NCI-H526 (cell line): ENCODE results near the gene WNT2.
A peak's percentile ranks its signal among the peaks of the same experiment; 100 is the strongest.
"Not testable (repeated sequence)": the region's sequence is repeated elsewhere in the genome, so short reads cannot be mapped to it uniquely, and the experiment has no call there.

Source experiments
- DNase-seq, 2 experiments: peaks; one replicate each; lab custom pipeline; 2025; lab: John Stamatoyannopoulos, UW

The WNT2 gene

GRCh38 chr7:117308891-117309290 lies 14.0 kb downstream of the WNT2 start:
- no peak for DNase-seq

- no peak for DNase-seq
Measured at GRCh38 chr7:117302396-117302795, 20.5 kb downstream of the WNT2 start.

- not testable (repeated sequence) for DNase-seq
Measured at GRCh38 chr7:117300506-117300905, 22.4 kb downstream of the WNT2 start.

GRCh38 chr7:117297606-117298005 lies 25.3 kb downstream of the WNT2 start:
- no peak for DNase-seq

GRCh38 chr7:117296066-117296465 lies 26.8 kb downstream of the WNT2 start:
- DNase-seq = no peak

GRCh38 chr7:117285826-117286225 lies 37.0 kb downstream of the WNT2 start:
- no peak for DNase-seq

- no peak for DNase-seq
Measured at GRCh38 chr7:117284692-117285091, 38.2 kb downstream of the WNT2 start.

- DNase-seq = no peak
Measured at GRCh38 chr7:117283779-117284178, 39.1 kb downstream of the WNT2 start.

GRCh38 chr7:117283371-117283770 lies 39.5 kb downstream of the WNT2 start:
- no peak for DNase-seq

GRCh38 chr7:117282239-117282812 lies 40.5 kb downstream of the WNT2 start:
- no peak for DNase-seq

- no peak for DNase-seq
Measured at GRCh38 chr7:117281562-117281961, 41.3 kb downstream of the WNT2 start.

- no peak for DNase-seq
Measured at GRCh38 chr7:117279931-117280557, 42.8 kb downstream of the WNT2 start.

GRCh38 chr7:117279203-117279602 lies 43.7 kb downstream of the WNT2 start:
- DNase-seq = no peak

- DNase-seq = no peak
Measured at GRCh38 chr7:117278040-117278439, 44.8 kb downstream of the WNT2 start.

- DNase-seq = no peak
Measured at GRCh38 chr7:117277576-117277975, 45.3 kb downstream of the WNT2 start.

- DNase-seq = no peak
Measured at GRCh38 chr7:117274951-117275350, 47.9 kb downstream of the WNT2 start.

- DNase-seq = peak; percentile 37 to 62
Measured at GRCh38 chr7:117273814-117274225, 49.0 kb downstream of the WNT2 start.

GRCh38 chr7:117273325-117273724 lies 49.5 kb downstream of the WNT2 start:
- DNase-seq = no peak

- no peak for DNase-seq
Measured at GRCh38 chr7:117272017-117272759, 50.7 kb downstream of the WNT2 start.

- DNase-seq = no peak
Measured at GRCh38 chr7:117271566-117271965, 51.3 kb downstream of the WNT2 start.

GRCh38 chr7:117270371-117270770 lies 52.5 kb downstream of the WNT2 start:
- no peak for DNase-seq

- no peak for DNase-seq
Measured at GRCh38 chr7:117269886-117270285, 53.0 kb downstream of the WNT2 start.

- no peak for DNase-seq
Measured at GRCh38 chr7:117269417-117269816, 53.4 kb downstream of the WNT2 start.
